Liver (tissue), 9 donors: ENCODE measurements around the gene DAB1. TPM values are rescaled to one million over a fixed set of nuclear protein-coding genes. Genes with fewer than 3 reads are reported as not detected.
A peak's percentile ranks its signal among the peaks of the same experiment; 100 is the strongest.

Source experiments
- DNase-seq: peaks from one replicate; pipeline ENCODE4 v3.0.0-alpha.2; 2017; ENCODE audit warnings: low spot score
- H3K27ac ChIP-seq, 2 donors: one replicate each; pipeline ENCODE4 v1.7.0; 2013; ENCODE audit warnings: inconsistent platforms in 2 of 2, low read length in 2 of 2, control low read depth in 1 of 2, low read depth in 1 of 2, mild to moderate bottlenecking in 1 of 2
- H3K27me3 ChIP-seq, 4 donors: one replicate each; pipeline versions ENCODE4 v1.6.1 to v1.7.0; 2013; ENCODE audit warnings: low read length in 3 of 4, inconsistent platforms in 1 of 4, mild to moderate bottlenecking in 1 of 4, moderate library complexity in 1 of 4; ENCODE audit not compliant: control insufficient read depth in 4 of 4, insufficient read depth in 4 of 4
- H3K36me3 ChIP-seq, 4 donors: one replicate each; pipeline versions ENCODE4 v1.6.1 to v1.7.0; 2013; ENCODE audit warnings: low read length in 3 of 4, mild to moderate bottlenecking in 3 of 4, low read depth in 1 of 4, moderate library complexity in 1 of 4; ENCODE audit not compliant: control insufficient read depth in 4 of 4, insufficient read depth in 3 of 4
- H3K4me1 ChIP-seq, 4 donors: one replicate each; pipeline versions ENCODE4 v1.6.1 to v1.7.0; 2013; ENCODE audit warnings: low read length in 3 of 4, mild to moderate bottlenecking in 3 of 4, moderate library complexity in 1 of 4; ENCODE audit not compliant: control insufficient read depth in 4 of 4, insufficient read depth in 4 of 4
- H3K4me3 ChIP-seq, 3 donors: one replicate each; pipeline versions ENCODE4 v1.6.1 to v1.7.0; 2013; ENCODE audit warnings: low read length in 3 of 3, control low read depth in 1 of 3, low read depth in 1 of 3, mild to moderate bottlenecking in 1 of 3
- H3K9ac ChIP-seq, 2 donors: one replicate each; pipeline ENCODE4 v1.7.0; 2013; ENCODE audit warnings: low read length in 2 of 2, mild to moderate bottlenecking in 2 of 2, moderate library complexity in 2 of 2, control low read depth in 1 of 2, low read depth in 1 of 2
- H3K9me3 ChIP-seq, 4 donors: one replicate each; pipeline versions ENCODE4 v1.6.1 to v1.7.0; 2013; ENCODE audit warnings: low read length in 3 of 4; ENCODE audit not compliant: control insufficient read depth in 4 of 4
- EGR1 ChIP-seq, 2 donors: IDR thresholded peaks; 2 replicates each; pipeline ENCODE4 v1.6.1; 2016 to 2018; ENCODE audit warnings: antibody characterized with exemption in 2 of 2, low read depth in 2 of 2
- FOXA1 ChIP-seq: IDR thresholded peaks from 2 replicates; pipeline ENCODE4 v1.6.1; 2016; ENCODE audit warnings: antibody characterized with exemption
- FOXA2 ChIP-seq: IDR thresholded peaks from 2 replicates; pipeline ENCODE4 v1.6.1; 2016; ENCODE audit warnings: antibody characterized with exemption
- HNF4G ChIP-seq: IDR thresholded peaks from 2 replicates; pipeline ENCODE4 v1.6.1; 2016; ENCODE audit warnings: antibody characterized with exemption
- JUND ChIP-seq, 2 donors: IDR thresholded peaks; 2 replicates each; pipeline ENCODE4 v1.6.1; 2016; ENCODE audit warnings: antibody characterized with exemption in 2 of 2
- NR2F2 ChIP-seq: IDR thresholded peaks from 2 replicates; pipeline ENCODE4 v1.6.1; 2016; ENCODE audit warnings: antibody characterized with exemption
- RAD21 ChIP-seq, 2 donors: IDR thresholded peaks; 2 replicates each; pipeline ENCODE4 v1.6.1; 2016; ENCODE audit warnings: antibody characterized with exemption in 2 of 2, mild to moderate bottlenecking in 2 of 2
- RXRA ChIP-seq, 2 donors: IDR thresholded peaks; 2 replicates each; pipeline ENCODE4 v1.6.1; 2017 to 2018; ENCODE audit warnings: antibody characterized with exemption in 2 of 2, mild to moderate bottlenecking in 1 of 2
- SP1 ChIP-seq: IDR thresholded peaks from 2 replicates; pipeline ENCODE4 v1.6.1; 2018; ENCODE audit warnings: antibody characterized with exemption, mild to moderate bottlenecking
- TAF1 ChIP-seq: conservative IDR thresholded peaks from 2 replicates; pipeline ENCODE4 v1.6.1; 2016; ENCODE audit warnings: antibody characterized with exemption, mild to moderate bottlenecking
- WGBS: extraction: QIAGEN DNeasy Blood & Tissue Kit; methylation state at CpG from one replicate; pipeline ENCODE4 v1.1.7; 2013; 5-methylcytosine and 5-hydroxymethylcytosine counted together
- polyA plus RNA-seq, 2 donors: library from polyadenylated mRNA; stranded (reverse) in 1 of 2; unstranded in 1 of 2; fragments of 200-250 nt in 1 of 2; fragments of >200 nt in 1 of 2; fragmentation: Nextera tagmentation in 1 of 2; extraction: Ambion mirVana in 1 of 2; gene quantifications; one replicate each; pipeline versions ENCODE4 v1.2.1 to v1.2.3, GENCODE V29; 2013 to 2015
- total RNA-seq, 2 donors: library from RNA; depleted of rRNA; stranded (reverse); fragments of >200 nt; gene quantifications; one replicate each; pipeline ENCODE4 v1.2.3, GENCODE V29; 2014
- TF ChIP-seq, protein P1 (sequence below): fragments of 150-350 bp; IDR thresholded peaks from 2 replicates; pipeline ENCODE4 v1.5.1; 2017; ENCODE audit warnings: improper control_type of control experiment, low read depth, low read length; ENCODE audit not compliant: missing input control
- TF ChIP-seq, protein P2 (sequence below): IDR thresholded peaks from 2 replicates; pipeline ENCODE4 v1.6.1; 2016; ENCODE audit warnings: antibody characterized with exemption, mild to moderate bottlenecking
- TF ChIP-seq, protein P3 (sequence below): IDR thresholded peaks from 2 replicates; pipeline ENCODE4 v1.6.1; 2016; ENCODE audit warnings: antibody characterized with exemption
- TF ChIP-seq, protein P4 (sequence below): IDR thresholded peaks from 2 replicates; pipeline ENCODE4 v1.6.1; 2016; ENCODE audit warnings: antibody characterized with exemption
- donor health status: healthy.
- donor health status: healthy.
- donor health status: healthy.
- donor health status: healthy.
- donor health status: healthy.

The DAB1 gene
- total and polyA plus RNA-seq, 4 donors = 0.54 to 1.7 (median 1.2) TPM

DNA sequence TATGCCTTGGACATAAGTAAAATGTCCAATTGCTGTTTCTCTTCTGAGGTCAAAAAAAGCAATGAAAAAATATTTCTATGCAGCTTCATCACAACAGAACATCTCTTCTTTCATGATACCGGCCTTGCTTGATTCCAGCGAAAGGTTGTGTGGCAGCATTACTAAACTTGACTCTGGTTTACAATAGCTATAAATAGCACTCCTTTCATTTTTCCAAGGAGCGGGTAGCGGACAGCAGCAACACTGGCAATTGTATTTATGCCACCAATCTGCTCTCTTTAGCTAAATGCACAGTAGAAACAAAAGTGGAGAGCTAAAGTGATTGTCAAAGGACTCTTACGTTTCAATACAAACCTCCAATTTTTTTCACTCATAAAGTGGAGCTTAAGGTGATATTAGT, 7.5 kb upstream of the DAB1 start:
- Histone ChIP-seq H3K4me1 (no peaks in the 10 kb centered on the region), H3K9ac (no peak overlapping the region), H3K36me3 (no peaks in the 10 kb centered on the region), H3K4me3 (no peak overlapping the region), H3K27ac (no peak overlapping the region), H3K9me3 (no peaks in the 10 kb centered on the region), H3K27me3 (peaks cover 0 to 2% (median 0%) of the 10 kb centered on the region in 4 donors)
- no peak for DNase-seq
- TF ChIP-seq EGR1 (IDR thresholded peaks at IDR 0.05; ENCODE audit: low read depth in 2 of 2) (no peak), NR2F2 (no peak), FOXA1 (no peak), HNF4G (no peak), RXRA (IDR thresholded peaks at IDR 0.05) (no peak), RAD21 (IDR thresholded peaks at IDR 0.05) (no peak), TAF1 (no peak), FOXA2 (no peak), SP1 (no peak)
- TF ChIP-seq, protein P1, sequence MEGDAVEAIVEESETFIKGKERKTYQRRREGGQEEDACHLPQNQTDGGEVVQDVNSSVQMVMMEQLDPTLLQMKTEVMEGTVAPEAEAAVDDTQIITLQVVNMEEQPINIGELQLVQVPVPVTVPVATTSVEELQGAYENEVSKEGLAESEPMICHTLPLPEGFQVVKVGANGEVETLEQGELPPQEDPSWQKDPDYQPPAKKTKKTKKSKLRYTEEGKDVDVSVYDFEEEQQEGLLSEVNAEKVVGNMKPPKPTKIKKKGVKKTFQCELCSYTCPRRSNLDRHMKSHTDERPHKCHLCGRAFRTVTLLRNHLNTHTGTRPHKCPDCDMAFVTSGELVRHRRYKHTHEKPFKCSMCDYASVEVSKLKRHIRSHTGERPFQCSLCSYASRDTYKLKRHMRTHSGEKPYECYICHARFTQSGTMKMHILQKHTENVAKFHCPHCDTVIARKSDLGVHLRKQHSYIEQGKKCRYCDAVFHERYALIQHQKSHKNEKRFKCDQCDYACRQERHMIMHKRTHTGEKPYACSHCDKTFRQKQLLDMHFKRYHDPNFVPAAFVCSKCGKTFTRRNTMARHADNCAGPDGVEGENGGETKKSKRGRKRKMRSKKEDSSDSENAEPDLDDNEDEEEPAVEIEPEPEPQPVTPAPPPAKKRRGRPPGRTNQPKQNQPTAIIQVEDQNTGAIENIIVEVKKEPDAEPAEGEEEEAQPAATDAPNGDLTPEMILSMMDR = no peak
- TF ChIP-seq, protein P2, sequence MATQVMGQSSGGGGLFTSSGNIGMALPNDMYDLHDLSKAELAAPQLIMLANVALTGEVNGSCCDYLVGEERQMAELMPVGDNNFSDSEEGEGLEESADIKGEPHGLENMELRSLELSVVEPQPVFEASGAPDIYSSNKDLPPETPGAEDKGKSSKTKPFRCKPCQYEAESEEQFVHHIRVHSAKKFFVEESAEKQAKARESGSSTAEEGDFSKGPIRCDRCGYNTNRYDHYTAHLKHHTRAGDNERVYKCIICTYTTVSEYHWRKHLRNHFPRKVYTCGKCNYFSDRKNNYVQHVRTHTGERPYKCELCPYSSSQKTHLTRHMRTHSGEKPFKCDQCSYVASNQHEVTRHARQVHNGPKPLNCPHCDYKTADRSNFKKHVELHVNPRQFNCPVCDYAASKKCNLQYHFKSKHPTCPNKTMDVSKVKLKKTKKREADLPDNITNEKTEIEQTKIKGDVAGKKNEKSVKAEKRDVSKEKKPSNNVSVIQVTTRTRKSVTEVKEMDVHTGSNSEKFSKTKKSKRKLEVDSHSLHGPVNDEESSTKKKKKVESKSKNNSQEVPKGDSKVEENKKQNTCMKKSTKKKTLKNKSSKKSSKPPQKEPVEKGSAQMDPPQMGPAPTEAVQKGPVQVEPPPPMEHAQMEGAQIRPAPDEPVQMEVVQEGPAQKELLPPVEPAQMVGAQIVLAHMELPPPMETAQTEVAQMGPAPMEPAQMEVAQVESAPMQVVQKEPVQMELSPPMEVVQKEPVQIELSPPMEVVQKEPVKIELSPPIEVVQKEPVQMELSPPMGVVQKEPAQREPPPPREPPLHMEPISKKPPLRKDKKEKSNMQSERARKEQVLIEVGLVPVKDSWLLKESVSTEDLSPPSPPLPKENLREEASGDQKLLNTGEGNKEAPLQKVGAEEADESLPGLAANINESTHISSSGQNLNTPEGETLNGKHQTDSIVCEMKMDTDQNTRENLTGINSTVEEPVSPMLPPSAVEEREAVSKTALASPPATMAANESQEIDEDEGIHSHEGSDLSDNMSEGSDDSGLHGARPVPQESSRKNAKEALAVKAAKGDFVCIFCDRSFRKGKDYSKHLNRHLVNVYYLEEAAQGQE = no peak
- TF ChIP-seq, protein P3, sequence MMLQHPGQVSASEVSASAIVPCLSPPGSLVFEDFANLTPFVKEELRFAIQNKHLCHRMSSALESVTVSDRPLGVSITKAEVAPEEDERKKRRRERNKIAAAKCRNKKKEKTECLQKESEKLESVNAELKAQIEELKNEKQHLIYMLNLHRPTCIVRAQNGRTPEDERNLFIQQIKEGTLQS = no peak
- WGBS = 91% methylated on average over 5 of the region's 5 CpGs

DNA sequence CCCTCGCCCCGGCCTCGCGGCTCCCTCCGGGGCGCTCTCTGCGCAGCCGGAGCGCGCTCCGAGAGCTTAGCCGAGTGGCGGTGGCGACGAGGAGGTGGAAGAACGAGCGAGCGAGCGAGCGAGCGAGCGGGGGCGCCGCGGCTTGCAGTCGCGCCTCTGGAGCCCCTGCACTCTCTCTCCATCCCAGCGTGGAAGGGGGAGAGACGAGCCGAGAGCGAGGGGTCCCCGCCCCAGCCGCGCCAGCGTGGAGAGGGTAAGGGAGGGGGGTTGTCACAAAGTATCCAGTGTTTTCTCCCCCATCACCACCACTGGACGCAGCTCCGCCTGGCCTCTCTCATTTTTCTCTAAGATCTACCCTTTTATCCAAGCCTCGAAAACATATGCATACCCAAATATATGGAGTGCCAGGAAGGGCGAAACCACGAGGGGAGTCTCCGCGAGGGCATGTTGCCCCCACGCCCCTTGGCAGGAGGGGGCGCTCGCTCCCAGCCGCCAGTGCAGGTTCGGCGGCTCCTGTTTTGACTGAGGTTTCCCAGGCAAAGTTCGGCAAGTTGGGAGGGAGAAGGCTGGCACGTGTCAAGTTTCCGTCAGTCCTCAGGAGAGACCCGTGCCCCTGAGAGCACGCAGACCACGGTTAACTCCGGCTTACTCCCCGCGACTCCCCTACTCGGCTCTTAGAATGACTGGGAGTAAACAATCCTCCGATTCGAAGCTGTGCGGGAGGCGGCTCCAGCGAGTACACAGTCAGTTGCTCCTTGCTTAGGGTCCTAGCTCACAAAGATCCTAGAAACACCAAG, 569 bp upstream of the DAB1 start:
- H3K27ac ChIP-seq = no peak overlapping the region
- peaks cover 9 to 31% (median 26%) of the 10 kb centered on the region in 4 donors for H3K4me1 ChIP-seq
- no peaks in the 10 kb centered on the region for H3K9me3 ChIP-seq
- peak; percentile 63 for DNase-seq
- no peak overlapping the region for H3K9ac ChIP-seq
- TF ChIP-seq, protein P1 = peak; percentile 42
- TF ChIP-seq JUND (IDR thresholded peaks at IDR 0.05) (no peak), FOXA2 (no peak), TAF1 (no peak), HNF4G (no peak), SP1 (no peak), FOXA1 (no peak), RAD21 (IDR thresholded peaks at IDR 0.05) (peak; percentile 65 to 74)
- TF ChIP-seq, protein P4, sequence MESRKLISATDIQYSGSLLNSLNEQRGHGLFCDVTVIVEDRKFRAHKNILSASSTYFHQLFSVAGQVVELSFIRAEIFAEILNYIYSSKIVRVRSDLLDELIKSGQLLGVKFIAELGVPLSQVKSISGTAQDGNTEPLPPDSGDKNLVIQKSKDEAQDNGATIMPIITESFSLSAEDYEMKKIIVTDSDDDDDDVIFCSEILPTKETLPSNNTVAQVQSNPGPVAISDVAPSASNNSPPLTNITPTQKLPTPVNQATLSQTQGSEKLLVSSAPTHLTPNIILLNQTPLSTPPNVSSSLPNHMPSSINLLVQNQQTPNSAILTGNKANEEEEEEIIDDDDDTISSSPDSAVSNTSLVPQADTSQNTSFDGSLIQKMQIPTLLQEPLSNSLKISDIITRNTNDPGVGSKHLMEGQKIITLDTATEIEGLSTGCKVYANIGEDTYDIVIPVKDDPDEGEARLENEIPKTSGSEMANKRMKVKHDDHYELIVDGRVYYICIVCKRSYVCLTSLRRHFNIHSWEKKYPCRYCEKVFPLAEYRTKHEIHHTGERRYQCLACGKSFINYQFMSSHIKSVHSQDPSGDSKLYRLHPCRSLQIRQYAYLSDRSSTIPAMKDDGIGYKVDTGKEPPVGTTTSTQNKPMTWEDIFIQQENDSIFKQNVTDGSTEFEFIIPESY = no peak
- TF ChIP-seq, protein P3 = no peak
- TF ChIP-seq, protein P2 = no peak
- whole genome bisulfite sequencing = 2% methylated on average over 63 of the region's 63 CpGs
- H3K4me3 ChIP-seq = peak overlapping the region; percentile 18 to 67 (median 67)
- H3K36me3 ChIP-seq = no peaks in the 10 kb centered on the region
- peaks cover 0 to 8% (median 5%) of the 10 kb centered on the region in 4 donors for H3K27me3 ChIP-seq
